Measurements from ENCODE around the gene SKIDA1. TPM values are rescaled to one million over a fixed set of nuclear protein-coding genes. Genes with fewer than 3 reads are reported as not detected.

The SKIDA1 gene
- total and polyA plus RNA-seq, 2 of the 4 experiments (the other 2 are of a cell fraction), result 0.36 to 0.72 TPM

DNA sequence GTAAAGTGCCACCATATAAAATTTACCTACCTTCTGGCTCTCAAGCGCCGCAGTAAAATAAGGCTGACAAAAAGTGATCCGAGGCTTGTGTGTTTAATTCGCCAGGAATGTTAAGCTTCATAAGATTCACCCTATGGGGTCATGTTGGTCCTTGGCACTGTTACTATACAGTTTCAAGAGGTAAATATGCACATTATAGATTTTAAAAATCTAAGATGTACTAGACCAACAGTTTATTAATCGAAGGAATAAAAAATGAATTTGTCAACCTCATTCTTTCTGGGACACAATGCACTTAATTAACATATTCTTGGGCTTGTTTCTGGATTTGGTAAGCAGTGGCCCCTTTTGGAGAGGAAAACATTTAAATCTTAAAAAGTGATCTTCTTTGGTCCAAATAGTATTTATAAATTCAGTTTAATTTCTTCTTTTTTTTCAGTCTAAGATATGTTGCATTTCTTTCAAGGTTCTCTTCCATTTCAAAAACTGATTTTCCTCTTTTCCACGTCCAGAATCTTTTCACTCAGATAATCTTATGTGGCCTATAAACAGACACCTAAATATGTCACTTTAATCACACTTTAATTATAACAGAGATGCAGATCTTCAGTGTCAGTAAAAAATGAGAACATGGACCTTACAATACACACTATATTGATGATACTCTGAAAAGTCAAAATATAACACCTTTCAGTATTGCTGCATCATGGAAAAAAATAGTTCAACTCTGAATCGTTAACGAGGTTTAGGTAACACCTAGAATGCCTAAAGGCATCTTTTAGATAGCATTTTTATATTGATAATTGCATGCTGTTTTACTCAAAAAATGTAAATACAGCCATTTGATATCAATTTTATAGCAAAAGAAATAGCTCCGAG lies 3.8 kb upstream of the SKIDA1 start:
- Histone ChIP-seq H3K9me3 (ENCODE audit: control insufficient read depth, insufficient read depth, low read length) (no peaks in the 10 kb centered on the region), H3K18ac (ENCODE audit: low read depth, low read length) (no peak overlapping the region), H3K23ac (ENCODE audit: low read depth, low read length) (peak overlapping the region; percentile 37; the same call in 1 of the 2 replicates), H3K79me1 (ENCODE audit: low read depth in 1 of 2, low read length in 2 of 2) (peaks cover 2 to 3% of the 10 kb centered on the region in 2 experiments; a peak in 3 of 4 replicates), H2AK9ac (replicated peaks; ENCODE audit: low read depth, low read length, poor library complexity) (no peak overlapping the region), H3K4me1 (ENCODE audit: control insufficient read depth, insufficient read depth, low read length) (no peaks in the 10 kb centered on the region), H3K14ac (replicated peaks; ENCODE audit: low read depth, low read length) (no peak overlapping the region), H3K56ac (ENCODE audit: extremely low read depth, insufficient read depth, low read length) (no peak overlapping the region), H2AK5ac (ENCODE audit: low read depth, low read length) (no peak overlapping the region), H4K8ac (ENCODE audit: low read depth in 2 of 2, low read length in 2 of 2) (no peak overlapping the region), H2BK15ac (ENCODE audit: low read depth, low read length) (0 out of 3 replicates have a peak overlapping the region, but pooled peaks have one; percentile 43), H3K9ac (ENCODE audit: low read depth, low read length) (no peak overlapping the region), H4K5ac (ENCODE audit: low read depth, low read length) (no peak overlapping the region), H4K91ac (ENCODE audit: insufficient read depth, low read depth, low read length) (no peak overlapping the region), H3K4me3 (ENCODE audit: insufficient read depth, low read depth, low read length) (no peak overlapping the region), H2BK120ac (ENCODE audit: low read depth, low read length) (no peak overlapping the region), H3K36me3 (ENCODE audit: control insufficient read depth, insufficient read depth, low read length) (no peaks in the 10 kb centered on the region), H3K4ac (ENCODE audit: low read depth, low read length) (no peak overlapping the region), H2BK5ac (ENCODE audit: low read depth, low read length, poor library complexity, severe bottlenecking) (peak overlapping the region; percentile 93), H3K27me3 (ENCODE audit: control insufficient read depth, insufficient read depth, low read length) (no peaks in the 10 kb centered on the region), H2AFZ (replicated peaks; ENCODE audit: low read length, poor library complexity) (no peak overlapping the region), H2BK20ac (ENCODE audit: low read depth, low read length) (no peak overlapping the region), H3K27ac (ENCODE audit: insufficient read depth, low read length) (no peak overlapping the region), H3K4me2 (ENCODE audit: low read depth, low read length) (peak overlapping the region; percentile 98; the same call in 1 of the 2 replicates), H4K20me1 (ENCODE audit: insufficient read depth, low read length) (no peaks in the 10 kb centered on the region), H3K9me1 (ENCODE audit: insufficient read depth, low read length) (no peaks in the 10 kb centered on the region)
- dilution Hi-C loops (cut with HindIII; ENCODE audit: low sequenced_read_pairs, unreplicated experiment) (no loop called here), intact Hi-C loops (cut with micrococcal nuclease) (loop anchor here (10.0 kb wide), 1 partner anchor 426 kb away; no protein-coding TSS in a partner anchor), in situ Hi-C loops (cut with MboI; ENCODE audit: low sequenced_read_pairs) (no loop called here)
- CTCF ChIA-PET, result no interaction called here
- WGBS, 2 experiments (ENCODE audit: extremely low coverage in 2 of 2, insufficient read length in 1 of 2), result no CpG with 5 or more reads among the region's 9 CpGs
- no peak for DNase-seq
- POLR2A ChIA-PET (ENCODE audit: unreplicated experiment), result no interaction called here
- no TSS peak for BruUV-seq (replicated peaks)
- ATAC-seq (ENCODE audit: low read depth), result no peak
- TF ChIP-seq, protein P1, sequence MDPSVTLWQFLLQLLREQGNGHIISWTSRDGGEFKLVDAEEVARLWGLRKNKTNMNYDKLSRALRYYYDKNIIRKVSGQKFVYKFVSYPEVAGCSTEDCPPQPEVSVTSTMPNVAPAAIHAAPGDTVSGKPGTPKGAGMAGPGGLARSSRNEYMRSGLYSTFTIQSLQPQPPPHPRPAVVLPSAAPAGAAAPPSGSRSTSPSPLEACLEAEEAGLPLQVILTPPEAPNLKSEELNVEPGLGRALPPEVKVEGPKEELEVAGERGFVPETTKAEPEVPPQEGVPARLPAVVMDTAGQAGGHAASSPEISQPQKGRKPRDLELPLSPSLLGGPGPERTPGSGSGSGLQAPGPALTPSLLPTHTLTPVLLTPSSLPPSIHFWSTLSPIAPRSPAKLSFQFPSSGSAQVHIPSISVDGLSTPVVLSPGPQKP (IDR thresholded peaks at IDR 0.05; ENCODE audit: borderline replicate concordance, low read depth, low read length), result no peak
- TF ChIP-seq, protein P2, sequence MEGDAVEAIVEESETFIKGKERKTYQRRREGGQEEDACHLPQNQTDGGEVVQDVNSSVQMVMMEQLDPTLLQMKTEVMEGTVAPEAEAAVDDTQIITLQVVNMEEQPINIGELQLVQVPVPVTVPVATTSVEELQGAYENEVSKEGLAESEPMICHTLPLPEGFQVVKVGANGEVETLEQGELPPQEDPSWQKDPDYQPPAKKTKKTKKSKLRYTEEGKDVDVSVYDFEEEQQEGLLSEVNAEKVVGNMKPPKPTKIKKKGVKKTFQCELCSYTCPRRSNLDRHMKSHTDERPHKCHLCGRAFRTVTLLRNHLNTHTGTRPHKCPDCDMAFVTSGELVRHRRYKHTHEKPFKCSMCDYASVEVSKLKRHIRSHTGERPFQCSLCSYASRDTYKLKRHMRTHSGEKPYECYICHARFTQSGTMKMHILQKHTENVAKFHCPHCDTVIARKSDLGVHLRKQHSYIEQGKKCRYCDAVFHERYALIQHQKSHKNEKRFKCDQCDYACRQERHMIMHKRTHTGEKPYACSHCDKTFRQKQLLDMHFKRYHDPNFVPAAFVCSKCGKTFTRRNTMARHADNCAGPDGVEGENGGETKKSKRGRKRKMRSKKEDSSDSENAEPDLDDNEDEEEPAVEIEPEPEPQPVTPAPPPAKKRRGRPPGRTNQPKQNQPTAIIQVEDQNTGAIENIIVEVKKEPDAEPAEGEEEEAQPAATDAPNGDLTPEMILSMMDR (conservative IDR thresholded peaks at IDR 0.05; ENCODE audit: low read depth, low read length), result no peak
- TF ChIP-seq MAFK (IDR thresholded peaks at IDR 0.05; ENCODE audit: low read depth, low read length), result no peak
- TF ChIP-seq, protein P3, sequence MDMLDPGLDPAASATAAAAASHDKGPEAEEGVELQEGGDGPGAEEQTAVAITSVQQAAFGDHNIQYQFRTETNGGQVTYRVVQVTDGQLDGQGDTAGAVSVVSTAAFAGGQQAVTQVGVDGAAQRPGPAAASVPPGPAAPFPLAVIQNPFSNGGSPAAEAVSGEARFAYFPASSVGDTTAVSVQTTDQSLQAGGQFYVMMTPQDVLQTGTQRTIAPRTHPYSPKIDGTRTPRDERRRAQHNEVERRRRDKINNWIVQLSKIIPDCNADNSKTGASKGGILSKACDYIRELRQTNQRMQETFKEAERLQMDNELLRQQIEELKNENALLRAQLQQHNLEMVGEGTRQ (IDR thresholded peaks at IDR 0.05; ENCODE audit: low read depth, low read length), result no peak
- TF ChIP-seq NFE2L2 (IDR thresholded peaks at IDR 0.05; ENCODE audit: low read depth, low read length), result no peak
- no peak for TF ChIP-seq SMC3 (IDR thresholded peaks at IDR 0.05; ENCODE audit: low read depth, low read length)
- no peak for TF ChIP-seq RFX5 (IDR thresholded peaks at IDR 0.05; ENCODE audit: low read depth, low read length)
- no peak for TF ChIP-seq MXI1 (IDR thresholded peaks at IDR 0.05; ENCODE audit: borderline replicate concordance, low read depth, low read length)
- TF ChIP-seq BHLHE40 (IDR thresholded peaks at IDR 0.05; ENCODE audit: low read depth, low read length), result no peak
- no peak for TF ChIP-seq CHD1 (IDR thresholded peaks at IDR 0.05; ENCODE audit: low read depth, low read length)
- no peak for TF ChIP-seq RCOR1 (IDR thresholded peaks at IDR 0.05; ENCODE audit: insufficient replicate concordance, low read length)
- no peak for TF ChIP-seq FOS (IDR thresholded peaks at IDR 0.05; ENCODE audit: low read depth, low read length)
- no peak for TF ChIP-seq MAZ (IDR thresholded peaks at IDR 0.05; ENCODE audit: borderline replicate concordance, low read depth, low read length)
- no peak for TF ChIP-seq CEBPB (IDR thresholded peaks at IDR 0.05; ENCODE audit: low read depth, low read length)
